Kidney epithelial cell (primary cell): ENCODE data around the gene KCNK7. TPM values are rescaled to one million over a fixed set of nuclear protein-coding genes. Genes with fewer than 3 reads are reported as not detected.

ENCODE experiments used
- DNase-seq: peaks from one replicate; pipeline ENCODE4 v3.0.0-alpha.2; 2010; ENCODE audit warnings: low read depth
- H3K27me3 ChIP-seq: 2 replicates; pipeline ENCODE4 v1.6.0; 2011; ENCODE audit warnings: low read length; ENCODE audit not compliant: control insufficient read depth, insufficient read depth
- H3K36me3 ChIP-seq: 2 replicates; pipeline ENCODE4 v1.5.1; 2011; ENCODE audit warnings: low read length; ENCODE audit not compliant: control insufficient read depth, insufficient read depth
- H3K4me3 ChIP-seq: 2 replicates; pipeline ENCODE4 v1.5.1; 2011; ENCODE audit warnings: low read depth, mild to moderate bottlenecking, control low read depth, low read length
- total RNA-seq: library from RNA; depleted of rRNA; stranded (reverse); fragments of >200 nt; gene quantifications from 2 replicates; pipeline ENCODE4 v1.2.3, GENCODE V29; 2015
- TF ChIP-seq, protein P1 (sequence below): IDR thresholded peaks from 2 replicates; pipeline ENCODE4 v1.5.1; 2011; ENCODE audit warnings: mild to moderate bottlenecking, moderate library complexity, low read length, control low read depth, inconsistent platforms; ENCODE audit not compliant: insufficient read depth, poor library complexity, severe bottlenecking

Gene KCNK7
- total RNA-seq, 1 donor from 2014 or later: not detected

- TF ChIP-seq, protein P1, sequence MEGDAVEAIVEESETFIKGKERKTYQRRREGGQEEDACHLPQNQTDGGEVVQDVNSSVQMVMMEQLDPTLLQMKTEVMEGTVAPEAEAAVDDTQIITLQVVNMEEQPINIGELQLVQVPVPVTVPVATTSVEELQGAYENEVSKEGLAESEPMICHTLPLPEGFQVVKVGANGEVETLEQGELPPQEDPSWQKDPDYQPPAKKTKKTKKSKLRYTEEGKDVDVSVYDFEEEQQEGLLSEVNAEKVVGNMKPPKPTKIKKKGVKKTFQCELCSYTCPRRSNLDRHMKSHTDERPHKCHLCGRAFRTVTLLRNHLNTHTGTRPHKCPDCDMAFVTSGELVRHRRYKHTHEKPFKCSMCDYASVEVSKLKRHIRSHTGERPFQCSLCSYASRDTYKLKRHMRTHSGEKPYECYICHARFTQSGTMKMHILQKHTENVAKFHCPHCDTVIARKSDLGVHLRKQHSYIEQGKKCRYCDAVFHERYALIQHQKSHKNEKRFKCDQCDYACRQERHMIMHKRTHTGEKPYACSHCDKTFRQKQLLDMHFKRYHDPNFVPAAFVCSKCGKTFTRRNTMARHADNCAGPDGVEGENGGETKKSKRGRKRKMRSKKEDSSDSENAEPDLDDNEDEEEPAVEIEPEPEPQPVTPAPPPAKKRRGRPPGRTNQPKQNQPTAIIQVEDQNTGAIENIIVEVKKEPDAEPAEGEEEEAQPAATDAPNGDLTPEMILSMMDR: no peak
- no peak for DNase-seq
Observed at GRCh38 chr11:65585396-65586246, 10.0 kb downstream of the KCNK7 start.

DNA sequence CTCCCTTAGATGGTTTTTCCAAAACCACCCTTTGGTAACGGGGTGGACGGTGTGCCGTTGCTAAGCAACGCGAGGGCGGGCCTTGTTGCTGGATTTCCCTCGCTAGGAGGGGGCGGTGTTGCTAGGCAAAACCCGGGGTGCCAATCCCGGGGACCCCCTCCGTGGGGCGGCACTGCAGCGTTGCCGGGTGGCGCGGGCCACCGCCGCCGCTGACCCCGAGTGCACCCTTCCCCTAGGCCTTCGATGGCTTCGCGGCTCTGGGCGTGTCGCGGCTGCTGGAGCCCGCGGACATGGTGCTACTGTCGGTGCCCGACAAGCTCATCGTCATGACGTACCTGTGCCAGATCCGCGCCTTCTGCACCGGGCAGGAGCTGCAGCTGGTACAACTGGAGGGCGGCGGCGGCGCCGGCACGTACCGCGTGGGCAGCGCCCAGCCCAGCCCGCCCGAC, 10.9 kb downstream of the KCNK7 start:
- DNase-seq: no peak
- H3K27me3 ChIP-seq: peaks cover 10% of the 10 kb centered on the region

More at GRCh38 chr11:65585396-65586246, 10.0 kb downstream of the KCNK7 start:
- peaks cover 10% of the 10 kb centered on the region for H3K27me3 ChIP-seq
- H3K36me3 ChIP-seq: no peaks in the 10 kb centered on the region
- no peak overlapping the region for H3K4me3 ChIP-seq

GRCh38 chr11:65584106-65584505, 11.5 kb downstream of the KCNK7 start:
- H3K4me3 ChIP-seq: no peak overlapping the region
- TF ChIP-seq, protein P1: no peak
- peaks cover 10% of the 10 kb centered on the region for H3K27me3 ChIP-seq
- DNase-seq: no peak
- H3K36me3 ChIP-seq: no peaks in the 10 kb centered on the region

More for the DNA sequence above, 10.9 kb downstream of the KCNK7 start:
- TF ChIP-seq, protein P1: no peak
- Histone ChIP-seq H3K4me3 (no peak overlapping the region), H3K36me3 (no peaks in the 10 kb centered on the region)

DNA sequence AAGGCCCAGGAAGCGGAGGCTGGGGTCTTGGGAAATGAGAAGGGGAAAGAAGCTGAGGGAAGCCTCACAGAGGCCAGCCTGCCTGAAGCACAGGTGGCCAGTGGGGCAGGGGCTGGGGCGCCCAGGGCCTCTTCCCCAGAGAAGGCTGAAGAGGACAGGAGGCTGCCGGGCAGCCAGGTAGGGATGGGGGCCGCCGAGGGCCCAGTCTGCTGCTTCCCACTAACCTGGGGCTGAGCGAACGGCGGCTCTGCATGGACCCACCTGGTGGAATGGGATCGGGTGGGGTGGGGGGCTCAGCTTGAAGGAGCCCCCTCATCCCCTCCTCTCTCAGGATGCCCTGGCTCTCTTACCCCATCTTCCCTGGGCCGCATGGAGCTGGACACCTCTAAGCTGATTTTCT, 12.0 kb downstream of the KCNK7 start:
- Histone ChIP-seq H3K27me3 (peaks cover 10% of the 10 kb centered on the region), H3K36me3 (no peaks in the 10 kb centered on the region), H3K4me3 (no peak overlapping the region)
- DNase-seq: no peak
- TF ChIP-seq, protein P1: no peak

GRCh38 chr11:65581928-65582327, 13.7 kb downstream of the KCNK7 start:
- TF ChIP-seq, protein P1: no peak
- DNase-seq: no peak
- Histone ChIP-seq H3K36me3 (no peaks in the 10 kb centered on the region), H3K27me3 (peaks cover 10% of the 10 kb centered on the region), H3K4me3 (no peak overlapping the region)
